ENCODE results near the gene ZNF428. TPM values are rescaled to one million over a fixed set of nuclear protein-coding genes. Genes with fewer than 3 reads are reported as not detected.
A peak's percentile ranks its signal among the peaks of the same experiment; 100 is the strongest.

Gene ZNF428
- total RNA-seq, 1 donor from 2014 or later = 87.5 TPM

DNA sequence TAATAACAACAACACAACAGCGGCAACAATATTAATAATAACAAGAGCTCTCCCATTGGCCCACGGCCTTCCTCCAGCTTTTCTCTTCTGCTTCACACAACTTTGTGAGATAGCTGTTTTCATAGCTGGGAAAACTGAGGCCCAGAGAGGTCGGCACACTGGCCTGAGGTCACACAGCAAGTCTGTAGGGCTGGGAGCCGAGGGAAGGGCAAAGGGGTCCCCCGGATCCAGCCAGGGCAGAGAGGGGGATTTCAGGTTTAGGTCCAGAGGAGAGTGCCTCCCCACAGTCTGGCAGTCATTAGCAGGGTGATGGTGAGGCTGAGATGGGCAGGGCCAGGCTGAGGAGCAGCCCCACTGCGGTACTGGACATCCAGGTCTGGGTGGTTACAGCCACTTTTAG lies 29.2 kb upstream of the ZNF428 start:
- H3K4me3 Mint-ChIP-seq (ENCODE audit: low read depth) = no peak overlapping the region
- peaks cover 4% of the 10 kb centered on the region for H3K4me1 Mint-ChIP-seq (ENCODE audit: low read depth)
- H3K9me3 Mint-ChIP-seq (ENCODE audit: low read depth) = no peaks in the 10 kb centered on the region
- TF ChIP-seq, protein P1, sequence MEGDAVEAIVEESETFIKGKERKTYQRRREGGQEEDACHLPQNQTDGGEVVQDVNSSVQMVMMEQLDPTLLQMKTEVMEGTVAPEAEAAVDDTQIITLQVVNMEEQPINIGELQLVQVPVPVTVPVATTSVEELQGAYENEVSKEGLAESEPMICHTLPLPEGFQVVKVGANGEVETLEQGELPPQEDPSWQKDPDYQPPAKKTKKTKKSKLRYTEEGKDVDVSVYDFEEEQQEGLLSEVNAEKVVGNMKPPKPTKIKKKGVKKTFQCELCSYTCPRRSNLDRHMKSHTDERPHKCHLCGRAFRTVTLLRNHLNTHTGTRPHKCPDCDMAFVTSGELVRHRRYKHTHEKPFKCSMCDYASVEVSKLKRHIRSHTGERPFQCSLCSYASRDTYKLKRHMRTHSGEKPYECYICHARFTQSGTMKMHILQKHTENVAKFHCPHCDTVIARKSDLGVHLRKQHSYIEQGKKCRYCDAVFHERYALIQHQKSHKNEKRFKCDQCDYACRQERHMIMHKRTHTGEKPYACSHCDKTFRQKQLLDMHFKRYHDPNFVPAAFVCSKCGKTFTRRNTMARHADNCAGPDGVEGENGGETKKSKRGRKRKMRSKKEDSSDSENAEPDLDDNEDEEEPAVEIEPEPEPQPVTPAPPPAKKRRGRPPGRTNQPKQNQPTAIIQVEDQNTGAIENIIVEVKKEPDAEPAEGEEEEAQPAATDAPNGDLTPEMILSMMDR (IDR thresholded peaks at IDR 0.05; ENCODE audit: unreplicated experiment) = no peak
- H3K36me3 Mint-ChIP-seq (ENCODE audit: insufficient read depth) = peaks cover 4% of the 10 kb centered on the region
- H3K27ac Mint-ChIP-seq = no peak overlapping the region
- H3K27me3 Mint-ChIP-seq = peaks cover 4% of the 10 kb centered on the region
- DNase-seq (ENCODE audit: low spot score, unreplicated experiment) = no peak

DNA sequence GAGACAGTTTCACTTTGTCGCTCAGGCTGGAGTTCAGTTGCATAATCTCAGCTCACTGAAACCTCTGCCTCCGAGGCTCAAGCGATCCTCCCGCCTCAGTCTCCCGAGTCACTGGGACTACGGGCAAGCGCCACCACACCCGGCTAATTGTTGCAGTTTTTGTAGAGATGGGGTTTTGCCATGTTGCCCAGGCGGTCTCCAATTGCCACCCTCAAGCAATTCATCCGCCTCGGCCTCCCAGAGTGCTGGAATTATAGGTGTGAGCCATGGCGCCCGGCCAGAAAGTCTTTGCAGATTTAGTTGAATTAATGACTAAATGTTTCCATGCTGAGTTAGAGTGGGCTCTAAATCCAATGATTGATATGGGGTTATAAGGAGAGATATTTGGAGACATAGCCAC lies 24.8 kb upstream of the ZNF428 start:
- TF ChIP-seq, protein P1 (IDR thresholded peaks at IDR 0.05; ENCODE audit: unreplicated experiment) = no peak
- H3K27me3 Mint-ChIP-seq = peaks cover 23% of the 10 kb centered on the region

DNA sequence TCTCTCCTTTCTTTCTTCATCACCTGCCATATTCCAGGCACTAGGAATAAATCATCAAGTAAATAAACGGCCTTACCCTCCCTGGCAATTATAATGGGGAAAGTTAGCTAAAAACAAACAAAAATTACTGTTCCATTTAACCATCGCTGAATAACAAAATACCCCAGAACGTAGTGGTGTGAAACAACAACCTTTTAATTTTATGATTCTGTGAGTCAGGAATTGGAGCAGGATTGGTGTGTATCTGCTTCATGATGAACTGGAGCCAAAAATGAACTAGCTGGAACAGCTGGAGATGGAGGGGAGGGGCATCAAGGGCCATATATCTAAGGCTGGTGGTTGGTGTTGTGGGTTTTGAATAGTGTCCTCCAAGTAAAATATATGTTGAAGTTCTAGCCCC lies 23.9 kb upstream of the ZNF428 start:
- no peak for DNase-seq (ENCODE audit: low spot score, unreplicated experiment)
- H3K36me3 Mint-ChIP-seq (ENCODE audit: insufficient read depth) = peaks cover 4% of the 10 kb centered on the region
- TF ChIP-seq, protein P1 (IDR thresholded peaks at IDR 0.05; ENCODE audit: unreplicated experiment) = no peak
- peaks cover 23% of the 10 kb centered on the region for H3K27me3 Mint-ChIP-seq
- H3K4me3 Mint-ChIP-seq (ENCODE audit: low read depth) = no peak overlapping the region
- H3K4me1 Mint-ChIP-seq (ENCODE audit: low read depth) = peaks cover 9% of the 10 kb centered on the region
- no peaks in the 10 kb centered on the region for H3K9me3 Mint-ChIP-seq (ENCODE audit: low read depth)
- no peak overlapping the region for H3K27ac Mint-ChIP-seq

More for the DNA sequence above, 24.8 kb upstream of the ZNF428 start:
- H3K9me3 Mint-ChIP-seq (ENCODE audit: low read depth) = no peaks in the 10 kb centered on the region
- DNase-seq (ENCODE audit: low spot score, unreplicated experiment) = no peak
- H3K27ac Mint-ChIP-seq = no peak overlapping the region
- H3K36me3 Mint-ChIP-seq (ENCODE audit: insufficient read depth) = peaks cover 4% of the 10 kb centered on the region
- no peak overlapping the region for H3K4me3 Mint-ChIP-seq (ENCODE audit: low read depth)
- H3K4me1 Mint-ChIP-seq (ENCODE audit: low read depth) = peaks cover under 1% of the 10 kb centered on the region

- no peak for DNase-seq (ENCODE audit: low spot score, unreplicated experiment)
- TF ChIP-seq, protein P1 (IDR thresholded peaks at IDR 0.05; ENCODE audit: unreplicated experiment) = no peak
Observed at GRCh38 chr19:43642531-43642930, 23.1 kb upstream of the ZNF428 start.

DNA sequence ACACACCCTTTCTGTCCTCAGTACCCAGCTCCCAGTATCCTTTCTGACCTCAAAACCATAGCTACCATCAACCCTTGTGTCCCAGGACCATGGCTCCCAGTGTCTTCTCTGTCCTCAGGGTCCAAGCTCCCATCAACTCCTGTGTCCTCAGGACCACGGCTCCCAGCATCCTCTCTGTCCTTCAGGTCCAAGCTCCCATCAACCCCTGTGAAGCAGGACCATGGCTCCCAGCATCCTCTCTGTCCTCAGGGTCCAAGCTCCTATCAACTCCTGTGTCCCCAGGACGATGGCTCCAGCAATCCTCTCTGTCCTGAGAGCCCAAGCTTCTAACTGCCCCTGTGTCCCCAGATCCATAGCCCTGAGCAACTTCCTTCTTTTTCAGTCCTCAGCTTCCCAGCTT lies 21.9 kb upstream of the ZNF428 start:
- TF ChIP-seq, protein P1 (IDR thresholded peaks at IDR 0.05; ENCODE audit: unreplicated experiment) = no peak
- H3K4me1 Mint-ChIP-seq (ENCODE audit: low read depth) = peaks cover 19% of the 10 kb centered on the region
- H3K9me3 Mint-ChIP-seq (ENCODE audit: low read depth) = no peaks in the 10 kb centered on the region
- H3K27ac Mint-ChIP-seq = peak overlapping the region; percentile 44
- no peak for DNase-seq (ENCODE audit: low spot score, unreplicated experiment)
- H3K36me3 Mint-ChIP-seq (ENCODE audit: insufficient read depth) = peaks cover 2% of the 10 kb centered on the region
- H3K4me3 Mint-ChIP-seq (ENCODE audit: low read depth) = peak overlapping the region; percentile 74
- peaks cover 23% of the 10 kb centered on the region for H3K27me3 Mint-ChIP-seq

More at GRCh38 chr19:43642531-43642930, 23.1 kb upstream of the ZNF428 start:
- Mint-ChIP-seq H3K9me3 (ENCODE audit: low read depth) (no peaks in the 10 kb centered on the region), H3K4me3 (ENCODE audit: low read depth) (no peak overlapping the region), H3K4me1 (ENCODE audit: low read depth) (peaks cover 14% of the 10 kb centered on the region), H3K36me3 (ENCODE audit: insufficient read depth) (peaks cover 1% of the 10 kb centered on the region), H3K27me3 (peaks cover 23% of the 10 kb centered on the region), H3K27ac (no peak overlapping the region)
